Nephron (organoid): ENCODE data around the gene P2RX5.

Experiments
- H3K27ac Mint-ChIP-seq, 3 experiments: 2 replicates each; pipeline ENCODE4 v1.8.0; 2020; ENCODE audit warnings: mixed read lengths in 3 of 3, mild to moderate bottlenecking in 2 of 3, moderate library complexity in 1 of 3
- H3K27me3 Mint-ChIP-seq: 2 replicates; pipeline ENCODE4 v1.8.0; 2021; ENCODE audit warnings: low read depth, mild to moderate bottlenecking, moderate library complexity, mixed read lengths
- H3K36me3 Mint-ChIP-seq: 2 replicates; pipeline ENCODE4 v1.8.0; 2020; ENCODE audit warnings: low read depth, mixed read lengths
- H3K4me1 Mint-ChIP-seq: 2 replicates; pipeline ENCODE4 v1.8.0; 2020; ENCODE audit warnings: mixed read lengths
- H3K4me3 Mint-ChIP-seq, 3 experiments: 2 replicates each; pipeline ENCODE4 v1.8.0; 2020; ENCODE audit warnings: mild to moderate bottlenecking in 3 of 3, mixed read lengths in 3 of 3, moderate library complexity in 2 of 3
- H3K9me3 Mint-ChIP-seq: 2 replicates; pipeline ENCODE4 v1.8.0; 2020; ENCODE audit warnings: mixed read lengths
- CTCF ChIP-seq, 3 experiments: fragments of 200-600 bp; sonication (generic); IDR thresholded peaks; one replicate each; pipeline ENCODE4 v1.5.0; 2021; ENCODE audit warnings: antibody characterized with exemption in 3 of 3; ENCODE audit not compliant: unreplicated experiment in 3 of 3

P2RX5 gene

GRCh38 chr17:3659541-3660111 is 36.3 kb downstream of the P2RX5 start:
- peak overlapping the region in 1 of 3 experiments; percentile 42 for H3K27ac Mint-ChIP-seq
- H3K9me3 Mint-ChIP-seq, result no peaks in the 10 kb centered on the region
- peaks cover 14% of the 10 kb centered on the region for H3K36me3 Mint-ChIP-seq
- H3K4me1 Mint-ChIP-seq, result peaks cover 5% of the 10 kb centered on the region
- H3K27me3 Mint-ChIP-seq, result no peaks in the 10 kb centered on the region
- TF ChIP-seq CTCF (IDR thresholded peaks at IDR 0.05; ENCODE audit: unreplicated experiment in 3 of 3), result no peak
- no peak overlapping the region for H3K4me3 Mint-ChIP-seq

DNA sequence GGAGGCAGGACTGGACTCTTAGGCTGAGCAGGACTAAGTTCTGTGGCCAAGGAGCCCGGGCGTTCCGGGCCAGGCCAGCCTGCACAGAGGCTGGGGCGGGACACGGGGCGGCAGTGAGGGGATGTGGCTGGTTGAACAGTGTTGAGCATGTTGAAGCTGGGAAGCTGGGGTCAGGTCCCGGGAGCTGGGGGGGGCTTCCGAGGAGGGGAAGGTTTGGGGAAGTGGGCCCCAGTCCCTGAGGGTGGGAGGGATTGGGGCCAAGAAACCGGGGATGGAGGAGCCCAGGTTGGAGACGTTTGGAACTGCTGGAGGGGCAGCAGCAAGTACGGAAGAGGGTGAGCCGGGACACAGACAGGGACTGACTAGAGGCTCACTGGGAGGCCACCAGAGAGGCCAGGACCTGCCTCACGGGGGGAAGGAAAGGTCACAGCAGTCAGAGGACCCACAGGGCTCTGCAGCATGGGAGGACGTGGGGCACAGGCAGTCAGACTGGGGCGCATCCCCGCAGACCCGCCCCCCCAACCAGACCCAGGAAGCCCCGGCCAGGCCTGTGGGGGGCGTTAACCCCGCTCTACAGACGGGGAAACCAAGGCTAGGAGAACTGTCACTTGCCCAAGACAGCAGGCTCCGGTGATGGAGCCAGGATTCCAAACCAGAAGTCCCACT is 37.0 kb downstream of the P2RX5 start:
- Mint-ChIP-seq H3K4me3 (no peak overlapping the region), H3K27ac (peak overlapping the region in 1 of 3 experiments; percentile 42), H3K36me3 (peaks cover 7% of the 10 kb centered on the region), H3K9me3 (no peaks in the 10 kb centered on the region), H3K4me1 (peaks cover 5% of the 10 kb centered on the region), H3K27me3 (no peaks in the 10 kb centered on the region)
- TF ChIP-seq CTCF (IDR thresholded peaks at IDR 0.05; ENCODE audit: unreplicated experiment in 3 of 3), result no peak

DNA sequence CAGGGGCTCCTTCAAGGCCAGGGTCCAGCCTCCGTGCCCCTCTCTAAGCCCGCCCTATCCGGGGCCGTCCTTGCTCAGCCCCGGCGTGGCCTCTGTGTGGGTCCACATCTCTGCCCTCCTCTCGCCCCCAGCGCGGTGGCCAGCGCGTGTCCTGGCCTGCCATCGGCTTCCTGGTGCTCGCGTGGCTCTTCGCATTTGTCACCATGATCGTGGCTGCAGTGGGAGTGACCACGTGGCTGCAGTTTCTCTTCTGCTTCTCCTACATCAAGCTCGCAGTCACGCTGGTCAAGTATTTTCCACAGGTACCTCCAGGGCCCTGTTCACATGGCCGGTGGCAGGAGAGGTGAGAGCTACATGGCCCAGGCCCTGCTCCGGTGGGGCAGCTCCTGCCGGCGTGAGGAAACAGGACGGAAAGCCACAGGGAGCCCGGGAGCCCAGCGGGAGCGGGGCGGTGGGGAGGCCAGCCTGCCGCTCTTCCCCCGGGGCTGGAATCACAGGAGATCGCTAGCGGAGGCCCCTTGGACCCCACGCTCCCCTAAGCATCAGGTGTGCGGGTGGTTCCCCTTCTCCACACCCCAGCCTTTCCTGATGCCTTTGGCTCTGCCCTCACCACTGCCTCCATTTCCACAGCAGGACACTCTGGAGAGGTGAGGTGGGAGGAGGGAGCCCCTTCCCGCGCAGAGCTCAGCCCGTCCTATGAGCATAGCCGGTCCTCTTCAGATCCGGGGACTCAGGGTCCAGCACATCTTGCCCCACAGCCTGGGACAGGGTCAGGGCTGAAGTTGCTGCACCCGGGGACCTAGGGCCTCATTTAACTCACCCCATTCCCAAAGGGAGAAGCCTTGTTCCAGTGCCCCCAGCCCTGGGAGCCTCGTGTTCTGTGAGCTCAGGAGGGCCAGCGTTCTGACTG is 37.8 kb downstream of the P2RX5 start:
- no peak overlapping the region for H3K4me3 Mint-ChIP-seq
- peaks cover 5% of the 10 kb centered on the region for H3K4me1 Mint-ChIP-seq
- H3K27me3 Mint-ChIP-seq, result no peaks in the 10 kb centered on the region
- H3K9me3 Mint-ChIP-seq, result no peaks in the 10 kb centered on the region
- peaks cover 7% of the 10 kb centered on the region for H3K36me3 Mint-ChIP-seq
- H3K27ac Mint-ChIP-seq, result no peak overlapping the region
- TF ChIP-seq CTCF (IDR thresholded peaks at IDR 0.05; ENCODE audit: unreplicated experiment in 3 of 3), result no peak

DNA sequence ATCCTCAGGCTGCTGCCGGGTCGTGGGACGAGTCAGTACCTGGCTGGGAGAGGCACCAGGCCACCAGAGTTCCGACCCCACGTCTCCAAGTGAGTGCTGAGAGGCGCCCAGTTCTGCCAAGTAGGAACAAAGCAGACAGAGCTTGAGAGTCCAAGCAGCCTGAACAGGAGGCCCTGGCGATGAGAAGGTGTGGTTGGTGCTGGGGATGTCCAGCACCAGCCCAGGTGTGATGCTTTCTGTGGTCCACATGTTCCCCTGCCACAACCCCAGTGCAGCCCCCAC is 38.4 kb downstream of the P2RX5 start:
- Mint-ChIP-seq H3K27me3 (no peaks in the 10 kb centered on the region), H3K4me3 (no peak overlapping the region), H3K4me1 (peaks cover 5% of the 10 kb centered on the region), H3K9me3 (no peaks in the 10 kb centered on the region), H3K27ac (no peak overlapping the region), H3K36me3 (peaks cover 4% of the 10 kb centered on the region)
- TF ChIP-seq CTCF (IDR thresholded peaks at IDR 0.05; ENCODE audit: unreplicated experiment in 3 of 3), result no peak

DNA sequence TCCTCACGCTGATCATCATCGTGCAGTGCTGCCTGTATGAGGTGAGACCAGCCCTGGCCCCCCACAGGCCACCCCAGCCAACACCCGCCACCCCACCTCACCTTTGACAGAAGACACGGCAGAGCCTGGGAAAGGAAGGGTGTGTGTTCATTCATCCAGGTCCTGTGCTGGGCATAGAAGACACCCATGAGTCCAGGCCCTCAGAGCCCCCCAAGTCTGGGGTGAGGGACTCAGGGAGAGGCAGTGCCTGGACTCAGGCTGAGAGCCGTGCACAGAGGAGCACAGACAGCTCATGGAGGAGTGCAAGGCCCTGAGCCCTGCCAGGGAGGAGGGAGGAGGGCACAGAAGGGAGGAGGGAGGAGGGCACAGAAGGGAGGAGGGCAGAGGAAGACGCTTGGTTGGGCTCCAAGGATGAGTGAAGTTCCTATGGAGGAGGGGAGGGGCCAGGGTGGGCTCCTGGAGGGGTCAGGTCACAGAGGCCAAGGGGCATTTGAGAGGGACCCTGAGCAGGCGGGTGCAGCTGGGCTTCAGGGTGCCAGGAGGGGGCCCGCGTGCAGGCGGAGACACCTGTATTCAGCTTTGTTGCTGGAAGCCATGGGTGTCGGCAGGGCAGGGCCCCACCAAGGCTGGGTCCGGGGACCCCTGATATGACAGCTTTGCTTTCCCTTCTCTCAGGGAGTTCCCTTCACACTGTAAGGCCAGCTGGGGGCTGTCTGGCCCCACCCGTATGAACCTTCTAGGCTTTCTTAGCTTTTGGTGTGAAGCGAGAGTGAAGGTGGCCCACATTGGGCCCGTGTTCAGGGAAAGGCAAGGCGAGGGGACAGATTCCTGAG is 39.0 kb downstream of the P2RX5 start:
- Mint-ChIP-seq H3K4me1 (peaks cover 5% of the 10 kb centered on the region), H3K27ac (no peak overlapping the region), H3K36me3 (peaks cover 4% of the 10 kb centered on the region), H3K9me3 (no peaks in the 10 kb centered on the region), H3K27me3 (no peaks in the 10 kb centered on the region), H3K4me3 (no peak overlapping the region)
- no peak for TF ChIP-seq CTCF (IDR thresholded peaks at IDR 0.05; ENCODE audit: unreplicated experiment in 3 of 3)
